HCT116 (cell line): ENCODE data around the gene RNF152.

Experiments used
- CBX3 ChIP-seq: IDR thresholded peaks from 2 replicates; pipeline ENCODE4 v1.6.1; 2012; ENCODE audit warnings: low read depth
- EGR1 ChIP-seq: IDR thresholded peaks from 2 replicates; pipeline ENCODE4 v1.6.1; 2012; ENCODE audit warnings: low read depth
- EZH2 ChIP-seq: fragments of 200-600 bp; sonication (generic); IDR thresholded peaks from 2 replicates; pipeline ENCODE4 v1.6.1; 2017; ENCODE audit warnings: antibody characterized with exemption, mixed run types
- POLR2A ChIP-seq: IDR thresholded peaks from 2 replicates; pipeline ENCODE4 v1.7.0; 2011; ENCODE audit warnings: borderline replicate concordance; ENCODE audit not compliant: insufficient read depth, insufficient read length; ENCODE audit errors: extremely low read depth
- POLR2AphosphoS5 ChIP-seq: IDR thresholded peaks from 2 replicates; pipeline ENCODE4 v1.6.1; 2011; ENCODE audit warnings: mild to moderate bottlenecking, low read depth, low read length, moderate library complexity
- RAD21 ChIP-seq: IDR thresholded peaks from 2 replicates; pipeline ENCODE4 v1.6.1; 2012; ENCODE audit warnings: low read depth, mild to moderate bottlenecking
- SP1 ChIP-seq: IDR thresholded peaks from 2 replicates; pipeline ENCODE4 v1.6.1; 2012; ENCODE audit warnings: low read depth
- TCF7L2 ChIP-seq: IDR thresholded peaks from 2 replicates; pipeline ENCODE4 v1.7.0; 2011; ENCODE audit warnings: borderline replicate concordance, inconsistent platforms; ENCODE audit not compliant: insufficient read depth, insufficient read length; ENCODE audit errors: extremely low read depth
- ZNF274 ChIP-seq: fragments of 200-500 bp; sonication (Bioruptor generic); IDR thresholded peaks from 2 replicates; pipeline ENCODE4 v1.6.1; 2014; ENCODE audit warnings: mild to moderate bottlenecking, low read depth, low read length, inconsistent platforms
- TF ChIP-seq, protein P1 (sequence below), 3 experiments: fragments of 200-600 bp in 1 of 3; sonication (generic) in 1 of 3; IDR thresholded peaks in 2 of 3; conservative IDR thresholded peaks in 1 of 3; 2 replicates each; pipeline ENCODE4 v1.5.1; 2012 to 2017; ENCODE audit warnings: low read depth in 2 of 3, low read length in 2 of 3, antibody characterized with exemption in 1 of 3, borderline replicate concordance in 1 of 3, control low read depth in 1 of 3, mild to moderate bottlenecking in 1 of 3, mixed read lengths in 1 of 3, mixed run types in 1 of 3, moderate library complexity in 1 of 3; ENCODE audit not compliant: insufficient read depth in 1 of 3
- TF ChIP-seq, protein P2 (sequence below): IDR thresholded peaks from 2 replicates; pipeline ENCODE4 v1.6.1; 2011; ENCODE audit warnings: mild to moderate bottlenecking, low read length, moderate library complexity; ENCODE audit not compliant: insufficient replicate concordance; ENCODE audit errors: extremely low read depth
- TF ChIP-seq, protein P3 (sequence below): IDR thresholded peaks from 2 replicates; pipeline ENCODE4 v1.6.1; 2012; ENCODE audit warnings: low read depth

DNA sequence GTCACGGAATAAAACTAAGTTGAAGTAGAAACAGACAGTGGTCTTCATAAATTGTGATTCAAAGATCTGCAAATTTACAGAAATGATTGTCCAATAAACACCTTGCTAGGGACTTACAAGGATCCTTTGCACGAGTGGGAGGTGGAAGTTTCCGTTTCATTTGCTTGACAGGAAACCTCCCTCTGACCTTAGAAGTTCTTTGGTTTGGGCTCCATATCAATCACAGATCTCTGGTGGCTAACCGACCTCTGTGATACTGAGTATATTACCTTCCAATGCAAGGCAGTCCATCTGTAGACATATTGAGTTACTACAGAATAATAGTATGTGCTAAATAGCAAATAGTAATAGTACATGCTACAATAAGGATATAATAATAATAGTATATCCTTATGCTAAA is 33.7 kb upstream of the RNF152 start:
- TF ChIP-seq POLR2A, result no peak
- TF ChIP-seq ZNF274, result no peak
- TF ChIP-seq, protein P1, sequence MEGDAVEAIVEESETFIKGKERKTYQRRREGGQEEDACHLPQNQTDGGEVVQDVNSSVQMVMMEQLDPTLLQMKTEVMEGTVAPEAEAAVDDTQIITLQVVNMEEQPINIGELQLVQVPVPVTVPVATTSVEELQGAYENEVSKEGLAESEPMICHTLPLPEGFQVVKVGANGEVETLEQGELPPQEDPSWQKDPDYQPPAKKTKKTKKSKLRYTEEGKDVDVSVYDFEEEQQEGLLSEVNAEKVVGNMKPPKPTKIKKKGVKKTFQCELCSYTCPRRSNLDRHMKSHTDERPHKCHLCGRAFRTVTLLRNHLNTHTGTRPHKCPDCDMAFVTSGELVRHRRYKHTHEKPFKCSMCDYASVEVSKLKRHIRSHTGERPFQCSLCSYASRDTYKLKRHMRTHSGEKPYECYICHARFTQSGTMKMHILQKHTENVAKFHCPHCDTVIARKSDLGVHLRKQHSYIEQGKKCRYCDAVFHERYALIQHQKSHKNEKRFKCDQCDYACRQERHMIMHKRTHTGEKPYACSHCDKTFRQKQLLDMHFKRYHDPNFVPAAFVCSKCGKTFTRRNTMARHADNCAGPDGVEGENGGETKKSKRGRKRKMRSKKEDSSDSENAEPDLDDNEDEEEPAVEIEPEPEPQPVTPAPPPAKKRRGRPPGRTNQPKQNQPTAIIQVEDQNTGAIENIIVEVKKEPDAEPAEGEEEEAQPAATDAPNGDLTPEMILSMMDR (IDR thresholded peaks at IDR 0.05 in 2 of 3, conservative IDR thresholded peaks at IDR 0.05 in 1 of 3; ENCODE audit: borderline replicate concordance in 1 of 3, insufficient read depth in 1 of 3, low read depth in 2 of 3, low read length in 2 of 3), result no peak
- no peak for TF ChIP-seq EGR1
- TF ChIP-seq SP1, result no peak
- no peak for TF ChIP-seq EZH2
- no peak for TF ChIP-seq RAD21
- no peak for TF ChIP-seq POLR2AphosphoS5
- TF ChIP-seq TCF7L2, result no peak
- TF ChIP-seq, protein P2, sequence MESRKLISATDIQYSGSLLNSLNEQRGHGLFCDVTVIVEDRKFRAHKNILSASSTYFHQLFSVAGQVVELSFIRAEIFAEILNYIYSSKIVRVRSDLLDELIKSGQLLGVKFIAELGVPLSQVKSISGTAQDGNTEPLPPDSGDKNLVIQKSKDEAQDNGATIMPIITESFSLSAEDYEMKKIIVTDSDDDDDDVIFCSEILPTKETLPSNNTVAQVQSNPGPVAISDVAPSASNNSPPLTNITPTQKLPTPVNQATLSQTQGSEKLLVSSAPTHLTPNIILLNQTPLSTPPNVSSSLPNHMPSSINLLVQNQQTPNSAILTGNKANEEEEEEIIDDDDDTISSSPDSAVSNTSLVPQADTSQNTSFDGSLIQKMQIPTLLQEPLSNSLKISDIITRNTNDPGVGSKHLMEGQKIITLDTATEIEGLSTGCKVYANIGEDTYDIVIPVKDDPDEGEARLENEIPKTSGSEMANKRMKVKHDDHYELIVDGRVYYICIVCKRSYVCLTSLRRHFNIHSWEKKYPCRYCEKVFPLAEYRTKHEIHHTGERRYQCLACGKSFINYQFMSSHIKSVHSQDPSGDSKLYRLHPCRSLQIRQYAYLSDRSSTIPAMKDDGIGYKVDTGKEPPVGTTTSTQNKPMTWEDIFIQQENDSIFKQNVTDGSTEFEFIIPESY, result no peak
- TF ChIP-seq, protein P3, sequence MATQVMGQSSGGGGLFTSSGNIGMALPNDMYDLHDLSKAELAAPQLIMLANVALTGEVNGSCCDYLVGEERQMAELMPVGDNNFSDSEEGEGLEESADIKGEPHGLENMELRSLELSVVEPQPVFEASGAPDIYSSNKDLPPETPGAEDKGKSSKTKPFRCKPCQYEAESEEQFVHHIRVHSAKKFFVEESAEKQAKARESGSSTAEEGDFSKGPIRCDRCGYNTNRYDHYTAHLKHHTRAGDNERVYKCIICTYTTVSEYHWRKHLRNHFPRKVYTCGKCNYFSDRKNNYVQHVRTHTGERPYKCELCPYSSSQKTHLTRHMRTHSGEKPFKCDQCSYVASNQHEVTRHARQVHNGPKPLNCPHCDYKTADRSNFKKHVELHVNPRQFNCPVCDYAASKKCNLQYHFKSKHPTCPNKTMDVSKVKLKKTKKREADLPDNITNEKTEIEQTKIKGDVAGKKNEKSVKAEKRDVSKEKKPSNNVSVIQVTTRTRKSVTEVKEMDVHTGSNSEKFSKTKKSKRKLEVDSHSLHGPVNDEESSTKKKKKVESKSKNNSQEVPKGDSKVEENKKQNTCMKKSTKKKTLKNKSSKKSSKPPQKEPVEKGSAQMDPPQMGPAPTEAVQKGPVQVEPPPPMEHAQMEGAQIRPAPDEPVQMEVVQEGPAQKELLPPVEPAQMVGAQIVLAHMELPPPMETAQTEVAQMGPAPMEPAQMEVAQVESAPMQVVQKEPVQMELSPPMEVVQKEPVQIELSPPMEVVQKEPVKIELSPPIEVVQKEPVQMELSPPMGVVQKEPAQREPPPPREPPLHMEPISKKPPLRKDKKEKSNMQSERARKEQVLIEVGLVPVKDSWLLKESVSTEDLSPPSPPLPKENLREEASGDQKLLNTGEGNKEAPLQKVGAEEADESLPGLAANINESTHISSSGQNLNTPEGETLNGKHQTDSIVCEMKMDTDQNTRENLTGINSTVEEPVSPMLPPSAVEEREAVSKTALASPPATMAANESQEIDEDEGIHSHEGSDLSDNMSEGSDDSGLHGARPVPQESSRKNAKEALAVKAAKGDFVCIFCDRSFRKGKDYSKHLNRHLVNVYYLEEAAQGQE, result no peak
- no peak for TF ChIP-seq CBX3
